GM12873 (cell line): Measurements from ENCODE around the gene DAZAP1.

Experiments
- CTCF ChIP-seq: IDR thresholded peaks from 2 replicates; pipeline ENCODE4 v1.5.1; 2012; ENCODE audit warnings: low read depth, mild to moderate bottlenecking, moderate library complexity, low read length, control low read depth; ENCODE audit not compliant: insufficient read depth; ENCODE audit errors: missing control alignments

Gene DAZAP1

GRCh38 chr19:1461862-1462261, 54.5 kb downstream of the DAZAP1 start:
- no peak for TF ChIP-seq CTCF

- peak; percentile 40 for TF ChIP-seq CTCF
Observed at GRCh38 chr19:1465191-1466016, 58.0 kb downstream of the DAZAP1 start.

- TF ChIP-seq CTCF, result no peak
Observed at GRCh38 chr19:1466018-1466460, 58.7 kb downstream of the DAZAP1 start.

GRCh38 chr19:1466461-1467214, 59.3 kb downstream of the DAZAP1 start:
- TF ChIP-seq CTCF, result no peak

- TF ChIP-seq CTCF, result no peak
Observed at GRCh38 chr19:1467215-1467489, 59.8 kb downstream of the DAZAP1 start.

- TF ChIP-seq CTCF, result no peak
Observed at GRCh38 chr19:1467490-1468273, 60.3 kb downstream of the DAZAP1 start.
